PC-9 (cell line): ENCODE results near the gene TJP2. TPM values are rescaled to one million over a fixed set of nuclear protein-coding genes. Genes with fewer than 3 reads are reported as not detected.

ENCODE experiments used
- BruUV-seq: library from RNA; stranded (reverse); fragments of 400-500 nt; replicated peaks from 2 replicates; lab custom pipeline; 2021; lab: Mats Ljungman, UMichigan
- CTCF ChIA-PET: fragments of 300-600 bp; sonication (Branson Sonifier 250); formaldehyde crosslinking; loops from one replicate; lab custom pipeline; 2022; ENCODE audit warnings: antibody characterized with exemption; lab: Charles Lee
- POLR2A ChIA-PET: fragments of 300-600 bp; sonication (Branson Sonifier 250); formaldehyde crosslinking; loops from one replicate; lab custom pipeline; 2022; ENCODE audit warnings: antibody characterized with exemption; ENCODE audit not compliant: unreplicated experiment; lab: Charles Lee
- DNase-seq, 2 experiments: peaks; one replicate each; pipeline versions ENCODE4 v3.0.0 to v3.0.0-alpha.2; 2015 to 2022; ENCODE audit warnings: mixed read lengths in 1 of 2
- H2AFZ ChIP-seq: fragments of 200-600 bp; sonication (generic); 2 replicates; pipeline ENCODE4 v1.8.1; 2017; ENCODE audit warnings: antibody characterized with exemption
- H3F3A ChIP-seq: fragments of 200-600 bp; sonication (generic); 2 replicates; pipeline ENCODE4 v1.8.1; 2017; ENCODE audit warnings: antibody characterized with exemption, mild to moderate bottlenecking, low read depth; ENCODE audit not compliant: insufficient read depth
- H3K27ac ChIP-seq: fragments of 200-600 bp; sonication (generic); 2 replicates; pipeline ENCODE4 v1.6.1; 2016; ENCODE audit warnings: mixed run types
- H3K27me3 ChIP-seq: fragments of 200-600 bp; sonication (generic); 2 replicates; pipeline ENCODE4 v1.6.1; 2016; ENCODE audit warnings: low read depth, mixed run types; ENCODE audit not compliant: insufficient read depth
- H3K36me3 ChIP-seq: fragments of 200-600 bp; sonication (generic); 2 replicates; pipeline ENCODE4 v1.6.1; 2016; ENCODE audit warnings: low read depth, mixed run types
- H3K4me1 ChIP-seq: fragments of 200-600 bp; sonication (generic); replicated peaks from 2 replicates; pipeline ENCODE4 v1.6.1; 2016; ENCODE audit warnings: mixed run types; ENCODE audit not compliant: insufficient read depth
- H3K4me2 ChIP-seq: fragments of 200-600 bp; sonication (generic); 2 replicates; pipeline ENCODE4 v1.6.1; 2017; ENCODE audit warnings: mixed run types
- H3K4me3 ChIP-seq: fragments of 200-600 bp; sonication (generic); 2 replicates; pipeline ENCODE4 v1.6.1; 2016; ENCODE audit warnings: mixed run types
- H3K79me2 ChIP-seq: fragments of 200-600 bp; sonication (generic); 2 replicates; pipeline ENCODE4 v1.6.1; 2017; ENCODE audit warnings: low read depth, mixed run types
- H3K9me2 ChIP-seq: fragments of 200-600 bp; sonication (generic); 2 replicates; pipeline ENCODE4 v1.8.1; 2017; ENCODE audit warnings: mild to moderate bottlenecking; ENCODE audit not compliant: insufficient read depth
- H3K9me3 ChIP-seq: fragments of 200-600 bp; sonication (generic); 2 replicates; pipeline ENCODE4 v1.8.1; 2016; ENCODE audit warnings: low read depth; ENCODE audit not compliant: insufficient read depth
- H4K20me1 ChIP-seq: fragments of 200-600 bp; sonication (generic); 2 replicates; pipeline ENCODE4 v1.8.1; 2017; ENCODE audit not compliant: insufficient read depth
- CTCF ChIP-seq: fragments of 200-600 bp; sonication (generic); conservative IDR thresholded peaks from 2 replicates; pipeline ENCODE4 v1.6.1; 2017; ENCODE audit warnings: mixed run types, antibody characterized with exemption, mild to moderate bottlenecking, moderate library complexity
- EZH2 ChIP-seq: fragments of 200-600 bp; sonication (generic); IDR thresholded peaks from 2 replicates; pipeline ENCODE4 v1.8.0; 2017; ENCODE audit warnings: antibody characterized with exemption, low read depth
- intact Hi-C: fragments of 100-400 bp; cut with micrococcal nuclease; formaldehyde crosslinking; loops from one replicate; pipeline ENCODE4 v1.10.0; 2022; ENCODE audit not compliant: unreplicated experiment
- total RNA-seq: library from RNA; stranded (reverse); gene quantifications from 2 replicates; pipeline ENCODE4 v1.2.3, GENCODE V29; 2021

The TJP2 gene
- total RNA-seq, 1 experiment from 2014 or later: 143 TPM

GRCh38 chr9:69173497-69173890, 583 bp upstream of the TJP2 start:
- Histone ChIP-seq H2AFZ (no peak overlapping the region; the same call in 1 of the 2 replicates), H3K4me1 (peaks cover 91% of the 10 kb centered on the region), H3K9me3 (no peaks in the 10 kb centered on the region), H3K4me3 (peak overlapping the region; percentile 70), H3K79me2 (peaks cover 83% of the 10 kb centered on the region), H3K27ac (peak overlapping the region; percentile 97), H3K27me3 (no peaks in the 10 kb centered on the region), H3K9me2 (no peaks in the 10 kb centered on the region), H3K36me3 (no peaks in the 10 kb centered on the region), H4K20me1 (no peaks in the 10 kb centered on the region), H3K4me2 (peak overlapping the region; percentile 95), H3F3A (peaks cover 69% of the 10 kb centered on the region)
- DNase-seq: peak in 1 of 2 experiments; percentile 45
- intact Hi-C loops: loop anchor here (5.0 to 10.0 kb wide), 2 partner anchors 121 to 941 kb away; no protein-coding TSS in a partner anchor
- ChIA-PET CTCF (interaction anchor here (0.6 to 0.7 kb wide), 2 partner anchors 149 to 1132 kb away, joined by 4 to 6 read pairs; no protein-coding TSS in a partner anchor), POLR2A (no interaction called here)
- no TSS peak for BruUV-seq
- TF ChIP-seq CTCF (no peak), EZH2 (no peak)

GRCh38 chr9:69174616-69175463, 763 bp downstream of the TJP2 start:
- peaks cover 85% of the 10 kb centered on the region for H3K79me2 ChIP-seq

More at GRCh38 chr9:69174616-69175463, 763 bp downstream of the TJP2 start:
- TF ChIP-seq EZH2 (no peak), CTCF (no peak)
- H3K4me3 ChIP-seq: peak overlapping the region; percentile 70
- intact Hi-C loops: loop anchor here (5.0 to 10.0 kb wide), 2 partner anchors 123 to 940 kb away; no protein-coding TSS in a partner anchor
- CTCF ChIA-PET: interaction anchor here (1.0 to 1.4 kb wide), 2 partner anchors 16 to 19 kb away, joined by 4 read pairs; no protein-coding TSS in a partner anchor
- BruUV-seq: TSS peak; percentile 34
- no peaks in the 10 kb centered on the region for H3K9me2 ChIP-seq
- peak overlapping the region; percentile 95 for H3K4me2 ChIP-seq
- peak; percentile 65 to 89 for DNase-seq
- no peaks in the 10 kb centered on the region for H4K20me1 ChIP-seq
- H3K27ac ChIP-seq: peak overlapping the region; percentile 97
- H3K4me1 ChIP-seq: peaks cover 89% of the 10 kb centered on the region
- peaks cover 81% of the 10 kb centered on the region for H3F3A ChIP-seq
- H2AFZ ChIP-seq: no peak overlapping the region
- POLR2A ChIA-PET: interaction anchor here (0.6 to 0.7 kb wide), 2 partner anchors 27 to 1824 kb away, joined by 5 to 6 read pairs; no protein-coding TSS in a partner anchor
- H3K27me3 ChIP-seq: no peaks in the 10 kb centered on the region
- H3K36me3 ChIP-seq: no peaks in the 10 kb centered on the region
- H3K9me3 ChIP-seq: no peaks in the 10 kb centered on the region
